Muscle of back (tissue), 11 donors: ENCODE data around the gene OR6B2. TPM values are rescaled to one million over a fixed set of nuclear protein-coding genes. Genes with fewer than 3 reads are reported as not detected.

Experiments
- DNase-seq, 3 donors: peaks; one replicate each; pipeline versions ENCODE4 v3.0.0 to v3.0.0-alpha.2; 2013
- polyA plus RNA-seq, 10 donors: library from polyadenylated mRNA; unstranded; fragments of 120-200 nt; gene quantifications; one replicate each; pipeline ENCODE4 v1.2.1, GENCODE V29; 2013; ENCODE audit not compliant: insufficient read length in 10 of 10

OR6B2 gene
- polyA plus RNA-seq, 10 donors, result not detected

- no peak for DNase-seq
These were observed 11.1 kb upstream of the OR6B2 start for GRCh38 chr2:240041363-240041762.

GRCh38 chr2:240037358-240037757 lies 7.1 kb upstream of the OR6B2 start:
- DNase-seq, result no peak

DNA sequence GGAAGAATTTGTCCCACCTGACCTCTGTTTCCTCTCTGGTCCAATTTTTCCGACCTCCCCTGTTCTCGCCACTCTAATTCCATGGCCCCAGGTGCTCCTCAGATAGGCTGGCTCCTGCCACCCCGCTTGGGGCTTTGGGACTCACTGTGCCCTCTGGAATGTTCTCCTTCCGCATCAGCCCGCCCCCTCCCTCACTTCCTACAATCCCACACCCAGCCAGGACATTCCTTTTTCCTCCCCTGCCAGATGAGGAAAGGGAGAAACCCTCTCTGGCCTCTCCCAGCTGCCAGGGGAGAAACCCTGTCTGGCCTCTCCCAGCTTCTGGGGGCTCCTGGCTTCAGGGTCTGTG lies 3.1 kb upstream of the OR6B2 start:
- no peak for DNase-seq

DNA sequence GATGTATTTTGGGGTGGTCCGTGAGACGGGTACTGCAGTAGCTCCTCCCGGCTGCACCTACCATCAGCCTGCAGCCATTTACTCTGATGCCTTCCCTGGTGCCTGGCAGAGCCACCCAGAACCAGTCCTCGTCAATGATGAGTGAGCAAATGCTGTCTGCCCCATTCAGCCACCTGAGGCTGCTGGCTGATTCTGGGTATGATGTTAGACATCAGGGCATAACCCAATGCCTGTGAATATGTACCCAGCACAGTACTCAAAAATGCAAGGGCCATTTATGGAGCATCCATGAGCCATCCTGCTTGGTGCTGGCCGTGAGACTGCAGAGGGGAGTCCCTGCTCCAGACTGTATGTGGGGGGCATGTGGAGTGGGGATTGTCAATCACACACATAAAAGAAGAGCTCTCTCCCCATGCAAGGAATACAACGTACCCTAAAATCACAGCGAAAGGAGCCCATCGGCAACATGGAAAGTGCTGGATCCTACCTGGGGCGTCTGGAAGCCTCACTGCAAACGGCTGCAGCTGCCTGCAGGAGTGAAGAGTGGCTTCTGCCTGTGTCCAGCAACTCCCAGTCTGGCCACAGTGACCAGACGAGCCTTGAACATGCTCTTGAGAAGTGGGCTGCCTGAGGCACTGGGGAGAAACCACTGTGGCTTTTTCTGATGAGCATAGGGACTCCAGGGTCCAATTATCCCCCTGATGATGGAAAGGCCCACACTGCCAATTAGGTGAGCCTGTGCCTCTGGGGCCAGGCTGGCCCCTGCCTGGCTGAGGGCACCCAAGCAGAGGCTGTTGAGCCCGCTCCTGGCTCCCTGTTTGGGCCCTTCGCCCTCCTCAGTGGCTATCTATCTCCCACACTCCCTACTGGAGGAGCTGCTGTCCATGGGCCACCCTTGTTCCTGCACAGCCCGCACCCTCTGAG lies 2.4 kb upstream of the OR6B2 start:
- no peak for DNase-seq

GRCh38 chr2:240024766-240025165 lies 5.5 kb downstream of the OR6B2 start:
- DNase-seq, result peak in 2 of 3 donors; percentile 12 to 49

- no peak for DNase-seq
These were observed 6.4 kb downstream of the OR6B2 start for GRCh38 chr2:240023792-240024191.

- DNase-seq, result peak; percentile 13 to 53 (median 24)
These were observed 8.6 kb downstream of the OR6B2 start for GRCh38 chr2:240021488-240022104.

GRCh38 chr2:240018071-240018750 lies 12.0 kb downstream of the OR6B2 start:
- DNase-seq, result no peak

- DNase-seq, result no peak
These were observed 15.9 kb downstream of the OR6B2 start for GRCh38 chr2:240014327-240014726.

GRCh38 chr2:240013343-240013742 lies 16.9 kb downstream of the OR6B2 start:
- no peak for DNase-seq

DNA sequence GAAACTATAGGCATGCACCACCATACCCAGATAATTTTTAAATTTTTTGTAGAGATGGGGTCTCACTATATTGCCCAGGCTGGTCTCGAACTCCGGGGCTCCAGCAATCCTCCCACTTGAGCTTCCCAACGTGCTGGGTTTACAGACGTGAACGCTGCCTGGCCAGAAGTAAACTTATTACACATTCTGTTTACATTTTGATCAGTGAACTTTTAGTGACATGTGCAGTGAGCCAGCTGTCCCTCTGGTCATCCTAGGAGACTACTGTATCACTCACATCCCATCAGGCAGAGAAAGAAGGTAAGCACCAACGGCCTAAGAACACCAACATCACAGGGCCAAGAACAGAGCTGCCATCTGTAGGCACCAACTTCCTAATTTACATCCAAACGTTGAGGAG lies 27.2 kb downstream of the OR6B2 start:
- DNase-seq, result no peak

- no peak for DNase-seq
These were observed 29.6 kb downstream of the OR6B2 start for GRCh38 chr2:240000671-240001070.

- no peak for DNase-seq
These were observed 32.4 kb downstream of the OR6B2 start for GRCh38 chr2:239997686-239998409.

- no peak for DNase-seq
These were observed 36.1 kb downstream of the OR6B2 start for GRCh38 chr2:239994086-239994485.

DNA sequence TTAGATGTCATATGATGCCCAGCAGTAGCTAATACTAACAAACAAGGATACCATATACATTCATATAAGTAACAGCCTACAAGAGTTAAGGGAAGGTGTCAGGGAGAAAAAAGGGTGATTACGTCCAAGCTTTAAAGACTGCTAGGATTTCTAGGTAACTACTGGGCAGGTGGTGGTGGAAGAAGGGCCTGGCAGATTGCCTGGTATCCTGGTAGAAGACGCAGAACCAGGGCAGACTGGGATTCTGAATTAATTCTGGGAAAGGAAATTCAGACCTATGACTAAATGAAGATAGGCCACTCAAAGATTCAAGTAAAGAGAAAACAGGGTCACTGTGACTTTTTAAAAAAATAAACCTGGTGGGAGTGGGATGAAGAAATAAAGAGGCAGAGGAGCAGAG lies 36.9 kb downstream of the OR6B2 start:
- DNase-seq, result no peak

- peak; percentile 37 to 72 (median 60) for DNase-seq
These were observed 38.4 kb downstream of the OR6B2 start for GRCh38 chr2:239991689-239992314.

DNA sequence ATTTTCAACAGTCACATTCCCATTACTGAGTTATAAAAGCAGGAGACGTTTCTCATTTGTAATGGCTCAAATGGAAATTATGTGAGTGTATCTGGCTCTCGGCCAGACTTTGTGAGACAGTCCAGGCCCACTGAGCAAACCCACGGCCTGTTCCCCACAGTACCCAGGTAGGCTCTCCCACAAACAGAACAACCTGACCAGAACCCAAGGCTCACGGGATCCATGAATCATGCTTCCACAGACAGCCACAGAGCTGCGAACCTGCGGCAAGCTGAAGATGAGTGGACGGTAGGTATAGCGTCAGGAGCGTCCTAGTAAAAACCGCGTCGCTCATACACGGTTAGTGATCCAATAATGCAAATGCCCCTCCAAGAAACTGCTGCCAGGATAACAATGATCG lies 39.3 kb downstream of the OR6B2 start:
- DNase-seq, result no peak

DNA sequence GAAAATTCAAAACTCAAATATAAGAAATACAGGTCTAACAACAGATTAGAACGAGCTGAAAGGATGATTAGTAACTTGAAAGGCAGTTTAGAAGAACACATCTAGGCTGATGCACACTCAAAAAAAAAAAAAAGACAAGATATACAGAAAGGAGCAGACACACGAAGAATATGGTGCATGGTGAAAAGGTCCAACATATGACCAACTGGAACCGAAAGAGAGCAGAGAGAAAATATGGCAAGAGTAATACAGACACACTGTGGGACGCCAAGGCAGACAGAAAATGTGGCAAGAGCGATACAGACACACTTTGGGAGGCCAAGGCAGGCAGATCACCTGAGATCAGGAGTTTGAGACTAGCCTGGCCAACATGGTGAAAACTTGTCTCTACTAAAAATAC lies 44.9 kb downstream of the OR6B2 start:
- DNase-seq, result no peak

DNA sequence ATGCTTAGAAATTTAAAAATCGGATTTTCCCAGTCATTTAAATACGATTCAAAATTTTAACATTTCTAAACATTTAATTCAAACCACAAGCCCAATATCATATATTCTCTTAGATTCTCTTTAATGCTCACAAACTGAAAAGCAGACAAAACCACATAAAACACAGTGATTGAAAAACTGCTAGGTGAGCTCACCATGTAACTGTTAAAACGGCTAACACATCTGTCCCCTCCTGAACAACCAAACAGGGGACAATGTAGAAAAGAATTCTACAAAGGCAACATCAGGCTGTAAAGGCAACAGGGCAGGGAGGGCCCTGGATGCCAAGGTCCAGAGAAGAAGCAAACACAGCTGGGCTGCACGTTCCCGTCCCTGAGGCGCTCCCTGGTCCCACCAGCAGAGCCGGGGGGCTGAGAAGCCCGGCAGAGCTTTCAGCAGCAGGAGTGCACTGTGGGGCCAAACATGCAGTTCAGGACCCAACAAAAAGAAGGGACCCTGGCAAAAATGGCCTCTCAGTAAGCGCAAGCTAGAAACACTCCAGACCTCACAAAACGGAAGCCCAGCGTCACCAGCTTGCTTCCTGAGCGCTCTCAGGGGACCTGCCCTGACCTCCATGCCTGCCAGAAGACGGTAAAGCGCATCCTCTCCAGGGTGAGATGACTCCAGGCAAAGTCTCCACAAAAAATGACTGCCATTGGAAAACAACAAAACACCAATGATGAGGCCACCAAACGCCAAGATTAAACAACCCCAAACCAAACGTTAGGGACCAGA lies 45.6 kb downstream of the OR6B2 start:
- DNase-seq, result no peak

GRCh38 chr2:239983004-239983778 lies 47.0 kb downstream of the OR6B2 start:
- DNase-seq, result no peak
